Mammary epithelial cell (primary cell): Measurements from ENCODE around the gene TMEM245.

Source experiments
- CTCF ChIP-seq, 2 donors: IDR thresholded peaks in 1 of 2; conservative IDR thresholded peaks in 1 of 2; 2 replicates each; pipeline ENCODE4 v1.5.1; 2011 to 2012; ENCODE audit warnings: inconsistent platforms in 2 of 2, low read length in 2 of 2, mild to moderate bottlenecking in 2 of 2, control low read depth in 1 of 2, low read depth in 1 of 2; ENCODE audit not compliant: insufficient read depth in 1 of 2; ENCODE audit errors: extremely low read depth in 1 of 2
- EZH2 ChIP-seq: IDR thresholded peaks from 2 replicates; pipeline ENCODE4 v1.6.1; 2012; ENCODE audit warnings: low read length, inconsistent platforms, borderline replicate concordance

GRCh38 chr9:109163194-109163593 lies 43.4 kb upstream of the TMEM245 start:
- TF ChIP-seq CTCF (conservative IDR thresholded peaks at IDR 0.05 in 1 of 2, IDR thresholded peaks at IDR 0.05 in 1 of 2; ENCODE audit: extremely low read depth in 1 of 2, insufficient read depth in 1 of 2, low read depth in 1 of 2, low read length in 2 of 2) = no peak
- TF ChIP-seq EZH2 = no peak
